ENCODE results near the gene RASAL2. TPM values are rescaled to one million over a fixed set of nuclear protein-coding genes. Genes with fewer than 3 reads are reported as not detected.

Gene RASAL2
- total and polyA plus RNA-seq, 2 experiments from 2014 or later, result 16.0 to 42.2 TPM

DNA sequence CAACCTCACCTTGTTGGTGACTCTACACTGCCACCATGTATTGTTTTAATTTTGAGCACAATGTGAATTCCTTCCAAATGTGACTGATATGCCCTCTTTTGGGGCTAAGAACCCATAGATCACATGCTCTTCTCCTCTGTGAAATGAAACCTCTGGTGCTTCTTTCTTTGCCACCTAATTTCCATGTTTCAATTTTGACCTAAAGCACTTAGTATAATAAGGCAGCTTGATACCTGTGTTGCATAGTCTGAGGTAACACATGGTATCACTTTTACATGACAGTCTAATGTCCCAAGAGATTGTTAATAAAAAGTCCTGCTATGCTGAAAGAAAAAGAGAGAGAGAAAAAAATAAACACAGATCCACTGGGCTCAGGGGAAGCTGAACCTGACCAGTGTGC is 378.6 kb downstream of the RASAL2 start:
- Histone ChIP-seq H3K4me1 (ENCODE audit: insufficient read depth) (peaks cover 19% of the 10 kb centered on the region), H2AFZ (no peak overlapping the region), H3K27ac (ENCODE audit: low read depth) (no peak overlapping the region), H3K79me2 (replicated peaks; ENCODE audit: insufficient read depth) (no peaks in the 10 kb centered on the region), H3K27me3 (ENCODE audit: insufficient read depth) (no peaks in the 10 kb centered on the region), H3K4me3 (no peak overlapping the region), H3F3A (replicated peaks; ENCODE audit: low read depth) (no peaks in the 10 kb centered on the region), H3K4me2 (no peak overlapping the region), H3K9me2 (ENCODE audit: insufficient read depth) (no peaks in the 10 kb centered on the region), H3K36me3 (ENCODE audit: insufficient read depth) (peaks cover 22% of the 10 kb centered on the region; the same call in 1 of the 2 replicates), H4K20me1 (replicated peaks; ENCODE audit: insufficient read depth) (peaks cover 3% of the 10 kb centered on the region)
- TF ChIP-seq EZH2 (IDR thresholded peaks at IDR 0.05; ENCODE audit: low read depth, unreplicated experiment) (no peak), STAT1 (IDR thresholded peaks at IDR 0.05; ENCODE audit: unreplicated experiment) (no peak), NANOG (IDR thresholded peaks at IDR 0.05; ENCODE audit: borderline replicate concordance) (no peak), CTCF (conservative IDR thresholded peaks at IDR 0.05; ENCODE audit: low read depth in 2 of 2) (no peak), ZNF462 (CRISPR knock-in tag; IDR thresholded peaks at IDR 0.05) (no peak), ZNF114 (CRISPR knock-in tag; IDR thresholded peaks at IDR 0.05) (no peak), CREB1 (CRISPR knock-in tag; IDR thresholded peaks at IDR 0.05; ENCODE audit: low read depth) (no peak), POLR2AphosphoS5 (IDR thresholded peaks at IDR 0.05; ENCODE audit: low read depth) (no peak), JUNB (IDR thresholded peaks at IDR 0.05; ENCODE audit: unreplicated experiment) (no peak)
- TF ChIP-seq, protein P1, sequence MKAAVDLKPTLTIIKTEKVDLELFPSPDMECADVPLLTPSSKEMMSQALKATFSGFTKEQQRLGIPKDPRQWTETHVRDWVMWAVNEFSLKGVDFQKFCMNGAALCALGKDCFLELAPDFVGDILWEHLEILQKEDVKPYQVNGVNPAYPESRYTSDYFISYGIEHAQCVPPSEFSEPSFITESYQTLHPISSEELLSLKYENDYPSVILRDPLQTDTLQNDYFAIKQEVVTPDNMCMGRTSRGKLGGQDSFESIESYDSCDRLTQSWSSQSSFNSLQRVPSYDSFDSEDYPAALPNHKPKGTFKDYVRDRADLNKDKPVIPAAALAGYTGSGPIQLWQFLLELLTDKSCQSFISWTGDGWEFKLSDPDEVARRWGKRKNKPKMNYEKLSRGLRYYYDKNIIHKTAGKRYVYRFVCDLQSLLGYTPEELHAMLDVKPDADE (IDR thresholded peaks at IDR 0.05), result no peak
- H3K36me3 Mint-ChIP-seq (ENCODE audit: low read depth), result peaks cover 25% of the 10 kb centered on the region
- peaks cover 2% of the 10 kb centered on the region for H3K27me3 Mint-ChIP-seq (ENCODE audit: insufficient read depth, low read depth, poor library complexity)
- DNase-seq (ENCODE audit: low spot score), result no peak
- H3K9me3 Mint-ChIP-seq, result no peaks in the 10 kb centered on the region
- ATAC-seq, result no peak
- no peak overlapping the region; the same call in none of the 2 replicates for H3K27ac Mint-ChIP-seq
- no peak overlapping the region for H3K4me3 Mint-ChIP-seq
- H3K4me1 Mint-ChIP-seq, result peaks cover 21% of the 10 kb centered on the region

All from GM23338 (cell line).